K562 (cell line): ENCODE results near the gene GPHA2. TPM values are rescaled to one million over a fixed set of nuclear protein-coding genes. Genes with fewer than 3 reads are reported as not detected.

Experiments used
- BDP1 ChIP-seq: IDR thresholded peaks from 3 replicates; pipeline ENCODE4 v1.6.1; 2011; ENCODE audit not compliant: insufficient read length, insufficient read depth
- GATA2 ChIP-seq: sonication (generic); formaldehyde crosslinking; IDR thresholded peaks from 2 replicates; pipeline ENCODE4 v1.4.0; 2020; ENCODE audit warnings: mild to moderate bottlenecking, missing genetic modification reagents
- HBP1 ChIP-seq: fragments of 450-650 bp; formaldehyde crosslinking; IDR thresholded peaks from 2 replicates; pipeline ENCODE4 v1.4.0; 2022; ENCODE audit warnings: missing genetic modification characterization
- JUN ChIP-seq, 2 experiments: sonication (generic) in 1 of 2; formaldehyde crosslinking in 1 of 2; IDR thresholded peaks; 2 replicates each; pipeline versions ENCODE4 v1.6.1 to v1.8.0; 2012 to 2022; ENCODE audit warnings: borderline replicate concordance in 2 of 2, mild to moderate bottlenecking in 2 of 2, improper control_type of control experiment in 1 of 2, low read depth in 1 of 2, low read length in 1 of 2, missing genetic modification reagents in 1 of 2
- KDM4B ChIP-seq, 2 experiments: fragments of 450-650 bp in 1 of 2; sonication (generic) in 1 of 2; IDR thresholded peaks; 2 replicates each; pipeline ENCODE4 v1.6.1; 2016 to 2017; ENCODE audit warnings: borderline replicate concordance in 2 of 2, antibody characterized with exemption in 1 of 2, low read depth in 1 of 2, mild to moderate bottlenecking in 1 of 2
- KLF10 ChIP-seq: fragments of 250-450 bp; sonication (Bioruptor Pico); IDR thresholded peaks from 2 replicates; pipeline ENCODE4 v1.6.1; 2021; ENCODE audit warnings: matching md5 sums
- MEF2A ChIP-seq: IDR thresholded peaks from 2 replicates; pipeline ENCODE4 v1.6.1; 2011; ENCODE audit warnings: low read depth, mild to moderate bottlenecking, low read length, moderate library complexity; ENCODE audit not compliant: control insufficient read depth
- NBN ChIP-seq: fragments of 450-650 bp; IDR thresholded peaks from 2 replicates; pipeline ENCODE4 v1.6.1; 2016; ENCODE audit warnings: low read depth, mild to moderate bottlenecking
- POLR2H ChIP-seq: IDR thresholded peaks from 2 replicates; pipeline ENCODE4 v1.6.1; 2016; ENCODE audit warnings: missing genetic modification characterization, low read depth, mild to moderate bottlenecking, control low read depth, missing compliant biosample characterization, moderate library complexity
- POLR3G ChIP-seq: IDR thresholded peaks from 2 replicates; pipeline ENCODE4 v1.6.1; 2011; ENCODE audit not compliant: insufficient read length, insufficient replicate concordance; ENCODE audit errors: extremely low read depth
- PREB ChIP-seq: sonication (generic); formaldehyde crosslinking; IDR thresholded peaks from 2 replicates; pipeline ENCODE4 v1.8.1; 2023; ENCODE audit warnings: mild to moderate bottlenecking, missing genetic modification reagents
- TAL1 ChIP-seq: fragments of 450-650 bp; IDR thresholded peaks from 2 replicates; pipeline ENCODE4 v1.6.1; 2016; ENCODE audit warnings: mild to moderate bottlenecking
- ZBTB11 ChIP-seq, 3 experiments: fragments of 200-800 bp in 1 of 3; fragments of 250-450 bp in 1 of 3; fragments of 450-650 bp in 1 of 3; sonication (Bioruptor Pico) in 1 of 3; sonication (Bioruptor generic) in 1 of 3; formaldehyde crosslinking in 1 of 3; IDR thresholded peaks; 2 replicates each; pipeline versions ENCODE4 v1.6.1 to v1.8.0; 2016 to 2022; ENCODE audit warnings: mild to moderate bottlenecking in 2 of 3, missing genetic modification characterization in 2 of 3, missing compliant biosample characterization in 1 of 3, moderate library complexity in 1 of 3
- ZMIZ1 ChIP-seq, 2 experiments: fragments of 150-350 bp in 1 of 2; IDR thresholded peaks; 2 replicates each; pipeline ENCODE4 v1.6.1; 2012 to 2016; ENCODE audit warnings: low read depth in 2 of 2, low read length in 2 of 2, mild to moderate bottlenecking in 1 of 2, moderate library complexity in 1 of 2
- ZNF124 ChIP-seq: sonication (generic); formaldehyde crosslinking; IDR thresholded peaks from 2 replicates; pipeline ENCODE4 v1.8.1; 2022; ENCODE audit warnings: missing genetic modification reagents
- ZNF586 ChIP-seq: fragments of 450-650 bp; formaldehyde crosslinking; conservative IDR thresholded peaks from 2 replicates; pipeline ENCODE4 v1.4.0; 2020; ENCODE audit warnings: mild to moderate bottlenecking, moderate library complexity
- ZNF778 ChIP-seq: fragments of 450-650 bp; formaldehyde crosslinking; IDR thresholded peaks from 2 replicates; pipeline ENCODE4 v1.4.0; 2020; ENCODE audit warnings: mild to moderate bottlenecking, moderate library complexity
- polyA plus RNA-seq, 8 experiments: library from polyadenylated mRNA; depleted of rRNA in 4 of 8; stranded (reverse) in 5 of 8; unstranded in 3 of 8; fragments of >200 nt; fragmentation: Nextera tagmentation in 2 of 8; fragmentation: Illumina TruSeq in 1 of 8; extraction: Ambion mirVana in 2 of 8; extraction: Trizol in 1 of 8; gene quantifications; 2 replicates each; pipeline versions ENCODE4 v1.2.1 to v1.2.3, GENCODE V29; 2011 to 2014; ENCODE audit warnings: inconsistent platforms in 1 of 8, missing spikeins in 1 of 8
- total RNA-seq, 7 experiments: library from RNA; depleted of rRNA in 6 of 7; stranded (reverse); fragments of >200 nt in 6 of 7; fragmentation: Illumina TruSeq in 2 of 7; extraction: Trizol in 2 of 7; gene quantifications; 2 replicates each; pipeline versions ENCODE4 v1.2.1 to v1.2.3, GENCODE V29; 2011 to 2021; ENCODE audit warnings: low replicate concordance in 1 of 7

GPHA2 gene
- total and polyA plus RNA-seq, 9 of the 15 experiments (the other 6 are each of a cell fraction or from before 2014, with no cell fraction given), result 0.17 to 0.22 TPM; not detected in 7

- no peak for TF ChIP-seq POLR2H (tag)
- TF ChIP-seq ZBTB11 (CRISPR knock-in tag; IDR thresholded peaks at IDR 0.05), result no peak
- TF ChIP-seq POLR3G, result no peak
- TF ChIP-seq BDP1, result no peak
- no peak for TF ChIP-seq ZNF586 (CRISPR knock-in tag)
- TF ChIP-seq GATA2 (CRISPR knock-in tag), result no peak
- no peak for TF ChIP-seq PREB (CRISPR knock-in tag)
- TF ChIP-seq HBP1 (CRISPR knock-in tag), result 0 out of 2 replicates have a peak, but pooled peaks have one; percentile 11
- TF ChIP-seq MEF2A, result no peak
- no peak for TF ChIP-seq KLF10 (CRISPR knock-in tag)
- TF ChIP-seq ZNF778 (CRISPR knock-in tag), result no peak
- TF ChIP-seq KDM4B (IDR thresholded peaks at IDR 0.05; ENCODE audit: borderline replicate concordance in 2 of 2, low read depth in 1 of 2), result 0 out of 4 replicates have a peak, but pooled peaks of 1 of the 2 experiments have one; percentile 51
- no peak for TF ChIP-seq ZNF124 (CRISPR knock-in tag)
- no peak for TF ChIP-seq NBN
- no peak for TF ChIP-seq ZMIZ1 (IDR thresholded peaks at IDR 0.05; ENCODE audit: low read depth in 2 of 2, low read length in 2 of 2)
- TF ChIP-seq TAL1, result no peak
- TF ChIP-seq JUN (IDR thresholded peaks at IDR 0.05; ENCODE audit: borderline replicate concordance, low read depth, low read length), result no peak
- TF ChIP-seq JUN (CRISPR knock-in tag; IDR thresholded peaks at IDR 0.05; ENCODE audit: borderline replicate concordance), result no peak
These were observed 19.5 kb downstream of the GPHA2 start (continued) for GRCh38 chr11:64916040-64916774.
